HFF-Myc (cell line): ENCODE results near the gene MIPEP.

ENCODE experiments used
- DNase-seq: peaks from one replicate; pipeline ENCODE4 v3.0.0-alpha.2; 2011; ENCODE audit warnings: low read depth; ENCODE audit errors: extremely low read depth
- H3K4me3 ChIP-seq: replicated peaks from 2 replicates; pipeline ENCODE4 v1.5.1; 2011; ENCODE audit warnings: low read depth, mild to moderate bottlenecking, control low read depth, low read length
- CTCF ChIP-seq: IDR thresholded peaks from 2 replicates; pipeline ENCODE4 v1.5.1; 2012; ENCODE audit warnings: mild to moderate bottlenecking, low read depth, low read length, control low read depth; ENCODE audit errors: missing control alignments

Gene MIPEP

GRCh38 chr13:23735329-23735728 lies 153.9 kb downstream of the MIPEP start:
- no peak for TF ChIP-seq CTCF
- H3K4me3 ChIP-seq: no peak overlapping the region
- DNase-seq: no peak

- no peak overlapping the region for H3K4me3 ChIP-seq
- TF ChIP-seq CTCF: no peak
Measured at GRCh38 chr13:23731709-23732108, 157.5 kb downstream of the MIPEP start.

GRCh38 chr13:23730251-23730650 lies 158.9 kb downstream of the MIPEP start:
- H3K4me3 ChIP-seq: no peak overlapping the region
- TF ChIP-seq CTCF: no peak
- no peak for DNase-seq

More at GRCh38 chr13:23731709-23732108, 157.5 kb downstream of the MIPEP start:
- DNase-seq: no peak

- no peak for TF ChIP-seq CTCF
- DNase-seq: no peak
- no peak overlapping the region for H3K4me3 ChIP-seq
Measured at GRCh38 chr13:23729531-23729930, 159.7 kb downstream of the MIPEP start.

GRCh38 chr13:23728807-23729206 lies 160.4 kb downstream of the MIPEP start:
- H3K4me3 ChIP-seq: no peak overlapping the region
- no peak for DNase-seq
- TF ChIP-seq CTCF: no peak

GRCh38 chr13:23725922-23726321 lies 163.3 kb downstream of the MIPEP start:
- no peak overlapping the region for H3K4me3 ChIP-seq
- no peak for DNase-seq
- no peak for TF ChIP-seq CTCF
